Heart left ventricle (tissue), 13 donors: Measurements from ENCODE around the gene ITGA6.

Experiments
- POLR2A ChIP-seq, 2 donors: fragments of 450-650 bp; IDR thresholded peaks; one replicate each; pipeline ENCODE4 v1.6.1; 2017; ENCODE audit warnings: antibody characterized with exemption in 2 of 2, mild to moderate bottlenecking in 2 of 2, moderate library complexity in 2 of 2
- TF ChIP-seq, protein P1 (sequence below), 12 donors: fragments of 200-600 bp; sonication (generic) in 4 of 12; IDR thresholded peaks; one replicate each; pipeline versions ENCODE4 v1.5.0 to v1.8.0; 2018 to 2022; ENCODE audit warnings: antibody characterized with exemption in 12 of 12, mild to moderate bottlenecking in 5 of 12
- donor health status: ischemic (EF 13 %, LVEDD 7.1; RV severe dilation, severe dysfunction).
- donor health status: DM: no; HTN: yes; CAD: no.
- donor health status: DM: no; HTN: no; CAD: no.
- donor health status: ischemic (EF 25% LVEDD 6.9; RV normal size, moderate dysfunction).
- donor health status: ischemic (EF 25% LVEDD 5.7; RV mildly dilated, moderate dysfunction).
- donor health status: ischemic (EF 35%, LVEDD 5.7; RV mildly dilated, moderate dysfunction).
- donor health status: nonischemic (EF 11% LVEDD 7.7; RV severe dilation, severe dysfunction).
- donor health status: DM: yes; HTN: yes; CAD: no.
- donor health status: PGD.
- donor health status: ischemic (EF 29% LVEDD 5.4; RV normal size, mild dysfunction).
- donor health status: nonischemic (EF 23%, LVEDD 6.1; RV moderate dilation, normal function).

- TF ChIP-seq, protein P1, sequence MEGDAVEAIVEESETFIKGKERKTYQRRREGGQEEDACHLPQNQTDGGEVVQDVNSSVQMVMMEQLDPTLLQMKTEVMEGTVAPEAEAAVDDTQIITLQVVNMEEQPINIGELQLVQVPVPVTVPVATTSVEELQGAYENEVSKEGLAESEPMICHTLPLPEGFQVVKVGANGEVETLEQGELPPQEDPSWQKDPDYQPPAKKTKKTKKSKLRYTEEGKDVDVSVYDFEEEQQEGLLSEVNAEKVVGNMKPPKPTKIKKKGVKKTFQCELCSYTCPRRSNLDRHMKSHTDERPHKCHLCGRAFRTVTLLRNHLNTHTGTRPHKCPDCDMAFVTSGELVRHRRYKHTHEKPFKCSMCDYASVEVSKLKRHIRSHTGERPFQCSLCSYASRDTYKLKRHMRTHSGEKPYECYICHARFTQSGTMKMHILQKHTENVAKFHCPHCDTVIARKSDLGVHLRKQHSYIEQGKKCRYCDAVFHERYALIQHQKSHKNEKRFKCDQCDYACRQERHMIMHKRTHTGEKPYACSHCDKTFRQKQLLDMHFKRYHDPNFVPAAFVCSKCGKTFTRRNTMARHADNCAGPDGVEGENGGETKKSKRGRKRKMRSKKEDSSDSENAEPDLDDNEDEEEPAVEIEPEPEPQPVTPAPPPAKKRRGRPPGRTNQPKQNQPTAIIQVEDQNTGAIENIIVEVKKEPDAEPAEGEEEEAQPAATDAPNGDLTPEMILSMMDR (IDR thresholded peaks at IDR 0.05), result peak in 1 of 12 donors; percentile 4
- no peak for TF ChIP-seq POLR2A (IDR thresholded peaks at IDR 0.05)
Measured at GRCh38 chr2:172462373-172462848, 35.0 kb downstream of the ITGA6 start.
